H1 (cell line): Measurements from ENCODE around the gene PAPSS2. TPM values are rescaled to one million over a fixed set of nuclear protein-coding genes. Genes with fewer than 3 reads are reported as not detected.

Source experiments
- JUN ChIP-seq: IDR thresholded peaks from 2 replicates; pipeline ENCODE4 v1.6.1; 2011; ENCODE audit warnings: low read depth, mild to moderate bottlenecking, improper control_type of control experiment, low read length
- polyA plus RNA-seq, 7 experiments: library from polyadenylated mRNA; depleted of rRNA in 3 of 7; stranded (reverse) in 5 of 7; unstranded in 2 of 7; fragments of >200 nt in 5 of 7; fragments of 200-250 nt in 2 of 7; gene quantifications; 1 replicate in 5 of 7; 2 replicates in 1 of 7; 4 replicates in 1 of 7; pipeline versions ENCODE4 v1.2.1 to v1.2.3, GENCODE V29; 2011 to 2013; ENCODE audit warnings: missing spikeins in 2 of 7, mixed read lengths in 2 of 7
- total RNA-seq: library from RNA; stranded (reverse); fragmentation: NEBNext Ultra II Directional; extraction: Animal tissue kit (Norgen Biotek cat#: 25700); gene quantifications from 2 replicates; pipeline ENCODE4 v1.2.1, GENCODE V29; 2021
- TF ChIP-seq, protein P1 (sequence below): IDR thresholded peaks from 2 replicates; pipeline ENCODE4 v1.6.1; 2011; ENCODE audit warnings: low read depth, mild to moderate bottlenecking, low read length; ENCODE audit not compliant: insufficient read depth
- TF ChIP-seq, protein P2 (sequence below): IDR thresholded peaks from 2 replicates; pipeline ENCODE4 v1.6.1; 2012; ENCODE audit warnings: inconsistent platforms

Gene PAPSS2
- total and polyA plus RNA-seq, 2 of the 8 experiments (the other 6 are each of a cell fraction or from before 2014, with no cell fraction given) = 7.6 to 20.2 TPM

DNA sequence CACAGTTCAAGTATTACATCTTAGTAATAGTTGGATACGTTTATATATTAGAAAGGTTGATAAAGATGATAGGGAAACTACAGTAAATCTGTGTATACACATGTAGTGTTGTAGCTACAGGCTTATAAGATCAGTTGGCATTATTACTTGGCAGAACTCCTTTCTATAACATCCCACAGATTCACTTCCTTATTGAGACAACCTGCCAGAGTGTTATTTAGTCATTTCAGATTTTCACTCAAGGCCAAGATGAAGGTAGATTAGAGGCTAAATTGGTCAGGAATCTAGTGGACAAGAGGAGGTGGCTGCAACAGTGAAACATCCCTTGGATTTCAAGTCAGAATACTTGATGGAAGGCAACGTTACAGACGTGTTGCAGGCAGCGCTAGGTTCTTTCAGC, 63.0 kb downstream of the PAPSS2 start (continued):
- TF ChIP-seq JUN = no peak
- TF ChIP-seq, protein P1, sequence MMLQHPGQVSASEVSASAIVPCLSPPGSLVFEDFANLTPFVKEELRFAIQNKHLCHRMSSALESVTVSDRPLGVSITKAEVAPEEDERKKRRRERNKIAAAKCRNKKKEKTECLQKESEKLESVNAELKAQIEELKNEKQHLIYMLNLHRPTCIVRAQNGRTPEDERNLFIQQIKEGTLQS = no peak
- TF ChIP-seq, protein P2, sequence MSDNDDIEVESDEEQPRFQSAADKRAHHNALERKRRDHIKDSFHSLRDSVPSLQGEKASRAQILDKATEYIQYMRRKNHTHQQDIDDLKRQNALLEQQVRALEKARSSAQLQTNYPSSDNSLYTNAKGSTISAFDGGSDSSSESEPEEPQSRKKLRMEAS = no peak
